CD4-positive, alpha-beta T cell (primary cell): Measurements from ENCODE around the gene GSTM1. TPM values are rescaled to one million over a fixed set of nuclear protein-coding genes. Genes with fewer than 3 reads are reported as not detected.

Experiments used
- total RNA-seq, 174 experiments: library from RNA in 2 of 174; stranded (reverse) in 2 of 174; gene quantifications; one replicate each; pipeline ENCODE4 v1.2.3 and lab custom pipeline; 2021 to 2026

The GSTM1 gene
- total RNA-seq, 2 experiments from 2014 or later: 31.9 to 36.2 TPM

Other genes starting within 250 kb of the GSTM1 start
- gene SYPL2, start 221.3 kb upstream of the GSTM1 start, total RNA-seq: not detected
- gene ATXN7L2, start 203.9 kb upstream of the GSTM1 start, total RNA-seq: 10 to 100 TPM; 11.8 to 13.1 TPM
- gene CYB561D1, start 193.7 kb upstream of the GSTM1 start, total RNA-seq: 10 to 100 TPM; 12.0 to 15.0 TPM
- 10 to 100 TPM; 16.9 TPM for gene AMIGO1, start 178.1 kb upstream of the GSTM1 start, total RNA-seq
- gene GPR61, start 147.9 kb upstream of the GSTM1 start, total RNA-seq: under 1 TPM; 0.53 to 0.85 TPM
- 1 to 10 TPM; 5.1 to 5.4 TPM for gene GNAI3, start 139.2 kb upstream of the GSTM1 start, total RNA-seq
- not detected for gene GNAT2, start 68.2 kb upstream of the GSTM1 start, total RNA-seq
- 100 to 1,000 TPM; 170 to 191 TPM for gene AMPD2, start 68.0 kb upstream of the GSTM1 start, total RNA-seq
- 10 to 100 TPM; 17.7 to 20.7 TPM for gene GSTM4, start 31.7 kb upstream of the GSTM1 start, total RNA-seq
- gene GSTM2, start 19.8 kb upstream of the GSTM1 start, total RNA-seq: 100 to 1,000 TPM; 106 to 107 TPM
- under 1 TPM; 0.20 to 0.36 TPM for gene GSTM5, start 24.4 kb downstream of the GSTM1 start, total RNA-seq
- gene GSTM3, start 53.2 kb downstream of the GSTM1 start, total RNA-seq: 10 to 100 TPM; 14.8 to 15.4 TPM
- not detected for gene EPS8L3, start 76.1 kb downstream of the GSTM1 start, total RNA-seq
- 1 to 10 TPM; 6.5 to 6.7 TPM for gene CSF1, start 223.0 kb downstream of the GSTM1 start, total RNA-seq